ENCODE measurements around the gene CPHXL. TPM values are rescaled to one million over a fixed set of nuclear protein-coding genes. Genes with fewer than 3 reads are reported as not detected.

Gene CPHXL
- total RNA-seq, 1 donor from 2014 or later = not detected

DNA sequence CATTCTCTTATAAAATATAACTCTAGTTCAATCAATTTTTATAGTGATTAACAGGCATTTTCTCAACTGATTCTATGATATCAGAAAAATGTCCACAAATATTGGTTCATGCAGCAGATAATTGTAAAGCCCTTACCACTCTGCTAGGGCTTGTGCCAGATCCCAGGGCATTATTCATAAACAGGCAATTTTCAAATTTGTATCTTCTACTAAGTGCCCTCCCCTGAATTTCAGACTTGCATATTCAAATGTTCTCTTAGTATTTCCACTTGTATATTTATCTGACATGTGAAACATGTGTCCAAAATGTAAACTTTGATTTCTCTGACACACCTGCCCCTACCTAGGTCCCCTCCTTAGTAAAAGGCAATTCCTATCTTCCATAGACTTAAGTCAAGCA is 58.8 kb downstream of the CPHXL start:
- Mint-ChIP-seq H3K36me3 (ENCODE audit: insufficient read depth) (peaks cover 7% of the 10 kb centered on the region), H3K4me1 (ENCODE audit: low read depth) (peaks cover 2% of the 10 kb centered on the region), H3K4me3 (ENCODE audit: low read depth) (no peak overlapping the region), H3K27me3 (no peaks in the 10 kb centered on the region), H3K9me3 (ENCODE audit: low read depth) (peaks cover 12% of the 10 kb centered on the region), H3K27ac (peak overlapping the region; percentile 12)
- TF ChIP-seq, protein P1, sequence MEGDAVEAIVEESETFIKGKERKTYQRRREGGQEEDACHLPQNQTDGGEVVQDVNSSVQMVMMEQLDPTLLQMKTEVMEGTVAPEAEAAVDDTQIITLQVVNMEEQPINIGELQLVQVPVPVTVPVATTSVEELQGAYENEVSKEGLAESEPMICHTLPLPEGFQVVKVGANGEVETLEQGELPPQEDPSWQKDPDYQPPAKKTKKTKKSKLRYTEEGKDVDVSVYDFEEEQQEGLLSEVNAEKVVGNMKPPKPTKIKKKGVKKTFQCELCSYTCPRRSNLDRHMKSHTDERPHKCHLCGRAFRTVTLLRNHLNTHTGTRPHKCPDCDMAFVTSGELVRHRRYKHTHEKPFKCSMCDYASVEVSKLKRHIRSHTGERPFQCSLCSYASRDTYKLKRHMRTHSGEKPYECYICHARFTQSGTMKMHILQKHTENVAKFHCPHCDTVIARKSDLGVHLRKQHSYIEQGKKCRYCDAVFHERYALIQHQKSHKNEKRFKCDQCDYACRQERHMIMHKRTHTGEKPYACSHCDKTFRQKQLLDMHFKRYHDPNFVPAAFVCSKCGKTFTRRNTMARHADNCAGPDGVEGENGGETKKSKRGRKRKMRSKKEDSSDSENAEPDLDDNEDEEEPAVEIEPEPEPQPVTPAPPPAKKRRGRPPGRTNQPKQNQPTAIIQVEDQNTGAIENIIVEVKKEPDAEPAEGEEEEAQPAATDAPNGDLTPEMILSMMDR (IDR thresholded peaks at IDR 0.05; ENCODE audit: unreplicated experiment) = no peak
- no peak for DNase-seq (ENCODE audit: low spot score, unreplicated experiment)

Other genes starting within 250 kb of the CPHXL start
- 7.7 and 8.4 TPM in 2 replicates for gene CHST6, start 231.0 kb downstream of the CPHXL start, total RNA-seq
- 0.24 and 0.93 TPM in 2 replicates for gene CHST5, start 190.4 kb downstream of the CPHXL start, total RNA-seq
- 10.8 and 13.1 TPM in 2 replicates for gene TMEM231, start 170.2 kb downstream of the CPHXL start, total RNA-seq
- 75.0 and 79.0 TPM in 2 replicates for gene GABARAPL2, start 160.1 kb downstream of the CPHXL start, total RNA-seq
- 61.2 and 65.8 TPM in 2 replicates for gene ADAT1, start 103.2 kb downstream of the CPHXL start, total RNA-seq
- 126 and 127 TPM in 2 replicates for gene KARS1, start 78.8 kb downstream of the CPHXL start, total RNA-seq
- gene TERF2IP, start 78.7 kb downstream of the CPHXL start, total RNA-seq = 42.1 and 43.0 TPM in 2 replicates
- gene CPHXL2, start 49.5 kb downstream of the CPHXL start, total RNA-seq = not detected in 2 replicates
- gene DUXB, start 25.0 kb downstream of the CPHXL start, total RNA-seq = not detected in 2 replicates